ENCODE results near the gene KIAA0753. TPM values are rescaled to one million over a fixed set of nuclear protein-coding genes. Genes with fewer than 3 reads are reported as not detected.

The KIAA0753 gene
- total and polyA plus RNA-seq, 7 experiments from 2014 or later: 2.6 to 18.4 (median 13.3) TPM

DNA sequence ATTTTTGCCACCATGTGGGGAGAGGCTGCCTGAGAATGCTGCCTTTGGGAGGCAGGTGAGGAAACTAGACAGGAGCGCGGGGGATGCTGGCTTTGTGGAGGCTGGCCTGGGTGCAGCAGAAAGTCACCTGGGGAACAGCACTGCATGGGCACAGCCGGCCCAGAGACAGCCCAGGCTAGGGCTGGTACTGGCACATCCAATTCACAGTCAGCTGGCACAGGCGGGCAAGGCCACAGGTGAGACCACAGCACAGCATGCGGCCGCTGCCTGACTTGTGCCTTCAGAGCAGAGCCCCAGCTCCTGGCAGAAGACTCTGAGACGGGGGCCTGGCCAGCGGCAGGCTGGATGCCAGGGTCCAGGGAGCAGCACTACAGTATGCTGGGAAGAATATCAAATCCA lies 67.5 kb downstream of the KIAA0753 start:
- Mint-ChIP-seq H3K4me3 (no peak overlapping the region), H3K27me3 (peaks cover 0 to 2% (median 0%) of the 10 kb centered on the region in 5 donors), H3K36me3 (peaks cover 0 to 13% (median 10%) of the 10 kb centered on the region in 5 donors), H3K9me3 (no peaks in the 10 kb centered on the region), H3K4me1 (peaks cover 11 to 25% (median 18%) of the 10 kb centered on the region in 7 donors), H3K27ac (no peak overlapping the region)
- H3K4me3 ChIP-seq (ENCODE audit: low read length): no peak overlapping the region
- H3K27ac ChIP-seq (ENCODE audit: low read depth, low read length): no peak overlapping the region
- peaks cover 0 to 5% (median 0%) of the 10 kb centered on the region in 3 experiments for H3K36me3 ChIP-seq (ENCODE audit: control insufficient read depth in 2 of 3, insufficient read depth in 3 of 3, low read length in 3 of 3)
- no peaks in the 10 kb centered on the region for H3K9me3 ChIP-seq (ENCODE audit: control insufficient read depth in 2 of 3, low read length in 3 of 3)
- POLR2A ChIA-PET: no interaction called here
- CTCF ChIA-PET: no interaction called here
- H3K4me1 ChIP-seq (ENCODE audit: control insufficient read depth in 2 of 2, insufficient read depth in 2 of 2, low read length in 2 of 2): peaks cover 7 to 17% of the 10 kb centered on the region in 2 donors
- DNase-seq (no peak), ATAC-seq (no peak)
- H3K27me3 ChIP-seq (ENCODE audit: control insufficient read depth in 2 of 2, insufficient read depth in 2 of 2, low read length in 2 of 2): no peaks in the 10 kb centered on the region
- intact Hi-C loops (cut with micrococcal nuclease): no loop called here

DNA sequence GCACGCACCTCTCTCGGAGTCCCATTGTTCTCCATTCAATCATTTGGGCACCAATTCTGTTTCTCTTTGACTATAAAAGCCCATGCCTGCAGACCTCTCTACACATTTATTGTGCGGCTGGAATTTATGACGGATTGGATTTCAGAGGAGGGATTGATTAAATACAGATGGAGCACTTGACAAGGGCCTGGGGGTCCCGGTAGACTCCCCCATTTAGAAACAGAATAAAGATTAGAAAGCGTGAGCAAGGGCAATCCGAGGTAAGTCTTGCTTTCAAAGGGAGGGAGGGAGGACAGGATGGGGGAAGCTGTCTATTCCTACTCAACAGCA lies 69.1 kb downstream of the KIAA0753 start:
- peaks cover 0 to 5% (median 0%) of the 10 kb centered on the region in 5 donors for H3K36me3 Mint-ChIP-seq
- POLR2A ChIA-PET: no interaction called here
- Histone ChIP-seq H3K36me3 (ENCODE audit: control insufficient read depth in 2 of 3, insufficient read depth in 3 of 3, low read length in 3 of 3) (no peaks in the 10 kb centered on the region), H3K4me3 (ENCODE audit: low read length) (no peak overlapping the region), H3K4me1 (ENCODE audit: control insufficient read depth in 2 of 2, insufficient read depth in 2 of 2, low read length in 2 of 2) (peaks cover 7 to 17% of the 10 kb centered on the region in 2 donors), H3K27me3 (ENCODE audit: control insufficient read depth in 2 of 2, insufficient read depth in 2 of 2, low read length in 2 of 2) (no peaks in the 10 kb centered on the region), H3K9me3 (ENCODE audit: control insufficient read depth in 2 of 3, low read length in 3 of 3) (no peaks in the 10 kb centered on the region), H3K27ac (ENCODE audit: low read depth, low read length) (no peak overlapping the region)
- peaks cover 0 to 3% (median 0%) of the 10 kb centered on the region in 5 donors for H3K27me3 Mint-ChIP-seq
- H3K9me3 Mint-ChIP-seq: no peaks in the 10 kb centered on the region
- no peak for DNase-seq
- peaks cover 11 to 21% (median 17%) of the 10 kb centered on the region in 7 donors for H3K4me1 Mint-ChIP-seq
- intact Hi-C loops (cut with micrococcal nuclease): no loop called here
- CTCF ChIA-PET: no interaction called here
- ATAC-seq: no peak
- no peak overlapping the region for H3K27ac Mint-ChIP-seq
- no peak overlapping the region for H3K4me3 Mint-ChIP-seq

DNA sequence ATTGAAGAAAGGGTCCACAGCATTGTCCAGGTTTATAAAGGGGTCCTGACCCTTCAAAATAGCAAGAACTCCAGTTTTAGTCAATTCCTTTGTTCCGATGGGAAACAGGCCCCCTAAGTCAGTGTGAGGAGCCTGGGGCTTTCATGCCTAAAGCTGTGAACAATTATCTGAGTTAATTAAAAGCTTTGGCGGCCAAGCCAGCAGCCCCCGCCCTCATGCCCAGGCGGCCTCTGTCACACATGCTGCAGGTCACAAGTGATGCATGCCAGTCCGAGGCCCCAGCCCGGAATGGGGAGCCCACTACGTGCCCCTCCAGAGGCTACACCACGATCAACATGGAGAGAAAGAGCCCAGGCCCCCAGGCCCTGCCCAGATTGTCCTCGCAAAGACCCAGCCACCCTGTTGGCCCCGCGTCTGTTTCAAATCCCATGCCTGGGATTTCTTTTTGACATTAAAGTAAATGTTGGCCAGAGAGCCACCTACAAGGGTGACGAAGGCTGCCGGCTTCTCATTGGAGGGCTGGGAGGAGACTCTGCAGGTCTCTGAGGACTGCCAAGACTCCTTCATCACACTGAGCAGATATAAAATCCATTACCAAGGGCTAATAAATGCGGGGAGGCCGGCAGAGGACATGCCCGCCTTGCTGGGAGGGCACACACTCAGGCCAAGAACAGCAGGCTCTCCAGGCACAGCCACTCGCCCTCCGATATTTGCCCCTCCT lies 69.6 kb downstream of the KIAA0753 start:
- CTCF ChIA-PET: no interaction called here
- no peak overlapping the region for H3K27ac ChIP-seq (ENCODE audit: low read depth, low read length)
- no peak overlapping the region for H3K4me3 Mint-ChIP-seq
- peaks cover 0 to 3% (median 0%) of the 10 kb centered on the region in 5 donors for H3K27me3 Mint-ChIP-seq
- no peak overlapping the region for H3K27ac Mint-ChIP-seq
- peaks cover 7 to 15% of the 10 kb centered on the region in 2 donors for H3K4me1 ChIP-seq (ENCODE audit: control insufficient read depth in 2 of 2, insufficient read depth in 2 of 2, low read length in 2 of 2)
- no peaks in the 10 kb centered on the region for H3K36me3 ChIP-seq (ENCODE audit: control insufficient read depth in 2 of 3, insufficient read depth in 3 of 3, low read length in 3 of 3)
- peaks cover 10 to 16% (median 12%) of the 10 kb centered on the region in 7 donors for H3K4me1 Mint-ChIP-seq
- H3K9me3 Mint-ChIP-seq: no peaks in the 10 kb centered on the region
- no peaks in the 10 kb centered on the region for H3K9me3 ChIP-seq (ENCODE audit: control insufficient read depth in 2 of 3, low read length in 3 of 3)
- intact Hi-C loops (cut with micrococcal nuclease): no loop called here
- DNase-seq (no peak), ATAC-seq (no peak)
- POLR2A ChIA-PET: no interaction called here
- no peak overlapping the region for H3K4me3 ChIP-seq (ENCODE audit: low read length)
- no peaks in the 10 kb centered on the region for H3K27me3 ChIP-seq (ENCODE audit: control insufficient read depth in 2 of 2, insufficient read depth in 2 of 2, low read length in 2 of 2)
- H3K36me3 Mint-ChIP-seq: peaks cover 0 to 5% (median 0%) of the 10 kb centered on the region in 5 donors

DNA sequence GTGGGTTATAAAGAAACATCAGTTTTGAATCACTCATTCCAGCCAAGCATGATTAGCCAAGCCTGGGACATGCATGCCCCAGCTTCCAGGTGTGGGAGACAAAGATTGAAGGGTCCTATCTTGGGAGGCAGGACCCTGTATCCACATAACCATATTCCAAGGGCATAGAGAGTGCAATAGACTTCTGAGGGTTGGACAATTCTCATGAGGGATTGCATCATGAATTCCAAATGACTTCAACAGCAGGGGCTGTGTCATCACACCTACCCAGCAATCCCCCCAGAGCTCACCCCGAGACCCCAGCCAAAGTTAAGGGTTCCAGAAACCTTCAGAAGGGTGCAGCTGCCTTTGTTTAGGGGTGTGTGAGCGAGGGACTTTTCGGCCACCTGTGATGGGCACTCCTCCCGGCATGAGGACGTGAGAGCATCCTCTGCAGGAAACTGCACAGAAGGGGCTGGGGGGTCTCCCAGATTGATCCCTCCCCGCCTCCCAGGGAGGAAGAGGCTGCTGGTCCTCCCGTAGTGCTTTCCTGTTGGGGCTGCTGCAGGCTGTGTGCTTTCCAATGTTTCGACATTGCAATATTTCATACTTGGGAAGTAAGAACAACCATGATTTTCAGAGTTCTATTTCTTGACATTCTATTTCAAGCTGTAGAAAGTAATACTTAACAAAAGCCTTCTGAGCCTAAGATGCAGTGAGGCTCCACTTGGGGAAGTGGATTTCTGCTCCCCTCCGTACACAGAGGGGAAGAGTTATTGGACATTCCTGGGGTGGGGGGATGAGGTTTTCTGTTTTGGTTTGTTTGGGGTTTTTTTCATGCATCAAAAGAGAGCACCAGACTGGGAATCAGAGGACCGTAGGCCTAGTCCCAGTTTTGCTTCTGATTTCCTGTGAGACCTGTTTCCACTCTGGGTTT lies 70.9 kb downstream of the KIAA0753 start:
- Mint-ChIP-seq H3K4me3 (no peak overlapping the region), H3K4me1 (peaks cover 0 to 4% (median 0%) of the 10 kb centered on the region in 7 donors), H3K9me3 (no peaks in the 10 kb centered on the region), H3K27ac (no peak overlapping the region), H3K27me3 (peaks cover 0 to 7% (median 4%) of the 10 kb centered on the region in 5 donors), H3K36me3 (peaks cover 0 to 4% (median 2%) of the 10 kb centered on the region in 5 donors)
- POLR2A ChIA-PET: no interaction called here
- ATAC-seq (no peak), DNase-seq (no peak)
- Histone ChIP-seq H3K27ac (ENCODE audit: low read depth, low read length) (no peak overlapping the region), H3K27me3 (ENCODE audit: control insufficient read depth in 2 of 2, insufficient read depth in 2 of 2, low read length in 2 of 2) (no peaks in the 10 kb centered on the region), H3K4me3 (ENCODE audit: low read length) (no peak overlapping the region), H3K9me3 (ENCODE audit: control insufficient read depth in 2 of 3, low read length in 3 of 3) (no peaks in the 10 kb centered on the region), H3K4me1 (ENCODE audit: control insufficient read depth in 2 of 2, insufficient read depth in 2 of 2, low read length in 2 of 2) (peaks cover 0 to 2% of the 10 kb centered on the region in 2 donors), H3K36me3 (ENCODE audit: control insufficient read depth in 2 of 3, insufficient read depth in 3 of 3, low read length in 3 of 3) (no peaks in the 10 kb centered on the region)
- CTCF ChIA-PET: no interaction called here
- intact Hi-C loops (cut with micrococcal nuclease): no loop called here

DNA sequence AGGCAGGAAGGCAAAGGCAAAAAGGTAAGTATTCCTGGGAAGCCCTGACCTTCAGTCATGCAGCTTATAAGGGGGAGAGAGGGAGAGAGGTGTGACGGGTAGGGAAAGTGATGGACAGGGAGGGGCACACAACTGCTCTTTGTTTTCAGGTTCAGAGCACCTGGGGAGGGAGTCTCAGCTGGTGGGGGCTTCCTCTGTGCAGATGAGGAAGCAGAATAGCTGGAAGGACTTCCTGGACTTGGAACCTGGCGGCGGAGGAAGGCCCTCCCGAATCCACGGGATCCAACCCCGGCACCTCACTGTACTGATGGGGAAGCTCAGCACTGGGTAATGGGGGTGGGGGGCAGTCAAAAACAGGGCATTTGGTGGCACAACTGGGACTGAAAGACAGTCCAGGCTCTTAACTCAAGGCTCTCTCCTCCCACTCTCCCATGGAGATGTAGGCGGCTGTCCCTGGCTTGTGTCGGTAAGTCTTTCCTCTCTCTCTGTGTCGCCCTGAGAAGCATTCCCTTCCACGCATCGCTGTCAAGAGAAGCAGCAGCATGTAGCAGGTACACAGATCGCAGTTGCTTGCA lies 72.2 kb downstream of the KIAA0753 start:
- Histone ChIP-seq H3K9me3 (ENCODE audit: control insufficient read depth in 2 of 3, low read length in 3 of 3) (no peaks in the 10 kb centered on the region), H3K27ac (ENCODE audit: low read depth, low read length) (no peak overlapping the region), H3K4me1 (ENCODE audit: control insufficient read depth in 2 of 2, insufficient read depth in 2 of 2, low read length in 2 of 2) (no peaks in the 10 kb centered on the region), H3K4me3 (ENCODE audit: low read length) (no peak overlapping the region), H3K36me3 (ENCODE audit: control insufficient read depth in 2 of 3, insufficient read depth in 3 of 3, low read length in 3 of 3) (no peaks in the 10 kb centered on the region), H3K27me3 (ENCODE audit: control insufficient read depth in 2 of 2, insufficient read depth in 2 of 2, low read length in 2 of 2) (no peaks in the 10 kb centered on the region)
- Mint-ChIP-seq H3K9me3 (no peaks in the 10 kb centered on the region), H3K27me3 (peaks cover 0 to 17% (median 12%) of the 10 kb centered on the region in 5 donors), H3K4me3 (no peak overlapping the region), H3K4me1 (no peaks in the 10 kb centered on the region), H3K36me3 (peaks cover 0 to 8% (median 5%) of the 10 kb centered on the region in 5 donors), H3K27ac (no peak overlapping the region)
- ATAC-seq (no peak), DNase-seq (no peak)
- POLR2A ChIA-PET: no interaction called here
- intact Hi-C loops (cut with micrococcal nuclease): no loop called here
- CTCF ChIA-PET: no interaction called here

DNA sequence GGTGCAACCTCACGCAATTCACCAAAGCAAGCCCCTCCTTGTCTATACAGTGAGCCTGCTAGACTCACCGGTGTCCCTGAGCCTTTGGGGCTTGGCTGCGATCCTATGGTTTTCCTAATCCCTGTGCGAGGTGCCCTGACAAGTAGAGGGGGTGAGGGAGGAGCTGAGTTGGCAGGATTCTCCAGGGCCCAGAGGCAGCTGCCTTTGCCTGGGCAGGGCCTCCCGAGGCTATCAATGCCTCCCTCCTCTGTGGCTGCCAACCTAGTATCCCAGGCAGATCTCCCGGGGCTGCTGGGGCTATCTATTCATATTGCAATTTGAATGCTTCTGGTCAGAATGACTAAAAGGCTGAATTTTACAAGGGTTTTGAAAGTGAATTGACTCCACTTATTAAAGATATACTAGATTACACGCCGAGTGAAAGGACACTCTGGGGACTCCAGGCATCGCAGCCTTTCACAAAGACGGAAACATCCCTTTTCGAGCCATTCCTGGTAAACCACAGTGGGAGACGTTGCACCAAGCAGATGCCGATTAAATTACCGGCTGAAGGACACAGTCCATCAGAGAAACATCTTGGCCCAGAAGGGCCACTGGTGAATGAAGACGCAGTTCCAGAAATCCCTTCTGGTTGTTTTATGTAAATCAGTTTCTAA lies 72.9 kb downstream of the KIAA0753 start:
- Histone ChIP-seq H3K4me1 (ENCODE audit: control insufficient read depth in 2 of 2, insufficient read depth in 2 of 2, low read length in 2 of 2) (no peaks in the 10 kb centered on the region), H3K4me3 (ENCODE audit: low read length) (no peak overlapping the region), H3K27me3 (ENCODE audit: control insufficient read depth in 2 of 2, insufficient read depth in 2 of 2, low read length in 2 of 2) (no peaks in the 10 kb centered on the region), H3K27ac (ENCODE audit: low read depth, low read length) (no peak overlapping the region), H3K9me3 (ENCODE audit: control insufficient read depth in 2 of 3, low read length in 3 of 3) (no peaks in the 10 kb centered on the region), H3K36me3 (ENCODE audit: control insufficient read depth in 2 of 3, insufficient read depth in 3 of 3, low read length in 3 of 3) (no peaks in the 10 kb centered on the region)
- DNase-seq: no peak
- no peak overlapping the region for H3K27ac Mint-ChIP-seq
- no peaks in the 10 kb centered on the region for H3K9me3 Mint-ChIP-seq
- H3K27me3 Mint-ChIP-seq: peaks cover 0 to 23% (median 17%) of the 10 kb centered on the region in 5 donors
- intact Hi-C loops (cut with micrococcal nuclease): no loop called here
- ChIA-PET POLR2A (no interaction called here), CTCF (no interaction called here)
- H3K4me1 Mint-ChIP-seq: no peaks in the 10 kb centered on the region
- H3K4me3 Mint-ChIP-seq: no peak overlapping the region
- H3K36me3 Mint-ChIP-seq: peaks cover 0 to 10% (median 5%) of the 10 kb centered on the region in 5 donors
- ATAC-seq: no peak

All from naive thymus-derived CD4-positive, alpha-beta T cell (primary cell).